ENCODE results near the gene BBLN.

DNA sequence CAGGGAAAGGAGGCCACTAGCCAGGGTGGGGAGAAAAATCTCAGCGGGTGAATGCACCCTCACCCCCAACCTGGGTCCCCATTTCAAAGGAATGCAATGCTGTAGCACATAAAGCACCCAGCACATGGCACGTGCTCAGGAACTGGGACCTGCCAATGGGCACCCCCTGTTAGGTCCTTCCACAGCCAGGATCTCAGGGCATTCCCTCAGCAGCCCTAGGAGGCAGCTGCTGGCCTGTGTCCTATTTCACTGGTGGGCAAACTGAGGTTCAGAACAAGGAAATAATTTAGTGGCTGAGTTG is 51.9 kb downstream of the BBLN start:
- TF ChIP-seq, protein P1, sequence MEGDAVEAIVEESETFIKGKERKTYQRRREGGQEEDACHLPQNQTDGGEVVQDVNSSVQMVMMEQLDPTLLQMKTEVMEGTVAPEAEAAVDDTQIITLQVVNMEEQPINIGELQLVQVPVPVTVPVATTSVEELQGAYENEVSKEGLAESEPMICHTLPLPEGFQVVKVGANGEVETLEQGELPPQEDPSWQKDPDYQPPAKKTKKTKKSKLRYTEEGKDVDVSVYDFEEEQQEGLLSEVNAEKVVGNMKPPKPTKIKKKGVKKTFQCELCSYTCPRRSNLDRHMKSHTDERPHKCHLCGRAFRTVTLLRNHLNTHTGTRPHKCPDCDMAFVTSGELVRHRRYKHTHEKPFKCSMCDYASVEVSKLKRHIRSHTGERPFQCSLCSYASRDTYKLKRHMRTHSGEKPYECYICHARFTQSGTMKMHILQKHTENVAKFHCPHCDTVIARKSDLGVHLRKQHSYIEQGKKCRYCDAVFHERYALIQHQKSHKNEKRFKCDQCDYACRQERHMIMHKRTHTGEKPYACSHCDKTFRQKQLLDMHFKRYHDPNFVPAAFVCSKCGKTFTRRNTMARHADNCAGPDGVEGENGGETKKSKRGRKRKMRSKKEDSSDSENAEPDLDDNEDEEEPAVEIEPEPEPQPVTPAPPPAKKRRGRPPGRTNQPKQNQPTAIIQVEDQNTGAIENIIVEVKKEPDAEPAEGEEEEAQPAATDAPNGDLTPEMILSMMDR (conservative IDR thresholded peaks at IDR 0.05; ENCODE audit: low read depth, low read length): no peak
- no peak for TF ChIP-seq EZH2 (IDR thresholded peaks at IDR 0.05; ENCODE audit: borderline replicate concordance, low read depth, low read length, poor library complexity, severe bottlenecking)
